Measurements from ENCODE around the gene ACTR3. TPM values are rescaled to one million over a fixed set of nuclear protein-coding genes. Genes with fewer than 3 reads are reported as not detected.

The ACTR3 gene
- total RNA-seq, 1 donor, result 236 TPM

GRCh38 chr2:114010001-114010400 lies 120.1 kb downstream of the ACTR3 start:
- no peak for TF ChIP-seq CTCF (IDR thresholded peaks at IDR 0.05; ENCODE audit: insufficient read depth, low read length)
- no peak for DNase-seq (ENCODE audit: low read depth)

GRCh38 chr2:114011713-114012112 lies 121.8 kb downstream of the ACTR3 start:
- H3K4me3 ChIP-seq (ENCODE audit: low read depth, low read length), result no peak overlapping the region
- TF ChIP-seq CTCF (IDR thresholded peaks at IDR 0.05; ENCODE audit: insufficient read depth, low read length), result no peak
- DNase-seq (ENCODE audit: low read depth), result no peak

More at GRCh38 chr2:114010001-114010400, 120.1 kb downstream of the ACTR3 start:
- H3K4me3 ChIP-seq (ENCODE audit: low read depth, low read length), result no peak overlapping the region

Small RNAs within 50 kb of the gene (small RNA-seq; reads per million reads assigned to genes)
- gene RF00012, result not detected

Other genes with a start within 250 kb of the ACTR3 start
- 164 and 174 TPM in 2 replicates for gene SLC35F5, start 133.4 kb upstream of the ACTR3 start, total RNA-seq (ENCODE audit: low replicate concordance)